ENCODE results near the gene HSPB8.
A peak's percentile ranks its signal among the peaks of the same experiment; 100 is the strongest.
"Not testable (repeated sequence)": the region's sequence is repeated elsewhere in the genome, so short reads cannot be mapped to it uniquely, and the experiment has no call there.

Gene HSPB8

GRCh38 chr12:119207063-119207560 lies 28.4 kb downstream of the HSPB8 start:
- DNase-seq, result no peak

GRCh38 chr12:119208626-119209061 lies 29.9 kb downstream of the HSPB8 start:
- DNase-seq, result peak; percentile 41

DNA sequence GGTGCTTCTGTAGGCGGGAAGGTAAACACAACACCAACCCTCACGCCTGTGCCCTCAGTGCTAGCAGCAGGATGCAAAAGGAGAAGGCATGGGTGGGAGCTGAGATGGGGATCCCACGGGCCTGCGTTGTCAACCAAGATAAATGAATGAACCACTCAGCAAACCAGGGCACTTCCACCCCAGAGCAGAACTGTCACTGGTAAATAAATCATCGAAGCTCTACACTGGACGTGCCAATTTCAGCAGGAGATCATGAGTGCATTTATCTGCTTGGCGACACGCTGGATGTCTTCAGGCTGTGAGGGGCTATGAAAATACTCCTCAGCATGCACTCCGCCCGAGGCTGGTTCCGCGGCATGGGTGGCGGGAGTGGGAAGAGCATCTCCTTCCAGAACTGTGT lies 33.2 kb downstream of the HSPB8 start:
- DNase-seq, result peak; percentile 40

- no peak for DNase-seq
Observed at GRCh38 chr12:119216084-119216483, 37.4 kb downstream of the HSPB8 start.

DNA sequence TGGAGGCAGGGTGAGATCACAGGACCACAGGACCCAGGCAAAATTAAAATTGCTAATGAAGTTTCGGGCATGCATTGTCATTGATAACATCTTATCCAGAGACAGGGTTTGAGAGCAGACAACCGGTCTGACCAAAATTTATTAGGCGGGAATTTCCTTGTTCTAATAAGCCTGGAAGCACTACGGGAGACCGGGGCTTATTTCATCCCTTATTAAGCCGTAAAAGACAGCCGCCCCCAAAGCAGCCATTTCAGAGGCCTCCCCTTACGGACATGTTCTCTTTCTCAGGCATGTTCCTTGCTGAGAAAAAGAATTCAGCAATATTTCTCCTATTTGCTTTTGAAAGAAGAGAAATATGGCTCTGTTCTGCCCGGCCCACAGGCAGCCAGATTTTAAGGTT lies 40.1 kb downstream of the HSPB8 start:
- DNase-seq, result not testable (repeated sequence)

DNA sequence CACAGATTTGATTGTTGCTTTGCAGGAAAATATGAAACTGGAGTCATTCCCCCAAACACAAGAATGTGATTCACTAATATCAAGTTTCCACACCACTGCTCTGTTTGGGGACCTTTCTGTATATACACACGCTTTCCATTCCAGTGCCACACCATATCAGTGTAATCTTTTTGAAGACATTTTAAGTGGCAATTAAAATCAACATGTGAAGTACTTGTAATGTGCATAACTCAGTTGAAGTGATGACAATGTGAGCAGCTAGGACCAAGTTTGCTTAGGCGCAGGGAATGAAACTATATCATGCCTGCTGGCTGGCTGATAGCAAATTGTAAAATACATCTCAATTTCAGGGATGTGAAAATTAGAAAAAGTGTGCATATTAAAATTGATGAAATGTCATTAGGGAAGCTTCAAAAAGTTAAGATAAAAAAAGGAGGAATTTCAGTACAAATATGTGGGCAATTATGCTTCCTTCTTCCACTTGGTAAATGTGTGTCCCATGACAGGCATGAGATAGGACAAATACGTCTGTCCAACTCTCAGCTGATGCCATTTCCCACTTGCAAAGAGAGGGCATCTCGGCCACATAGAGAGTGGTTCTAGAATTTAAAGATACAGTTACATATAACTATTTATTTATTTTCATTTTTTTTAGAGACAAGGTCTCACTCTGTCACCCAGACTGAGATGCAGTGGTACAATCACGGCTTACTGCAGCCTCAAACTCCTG lies 43.7 kb downstream of the HSPB8 start:
- DNase-seq, result peak; percentile 56

DNA sequence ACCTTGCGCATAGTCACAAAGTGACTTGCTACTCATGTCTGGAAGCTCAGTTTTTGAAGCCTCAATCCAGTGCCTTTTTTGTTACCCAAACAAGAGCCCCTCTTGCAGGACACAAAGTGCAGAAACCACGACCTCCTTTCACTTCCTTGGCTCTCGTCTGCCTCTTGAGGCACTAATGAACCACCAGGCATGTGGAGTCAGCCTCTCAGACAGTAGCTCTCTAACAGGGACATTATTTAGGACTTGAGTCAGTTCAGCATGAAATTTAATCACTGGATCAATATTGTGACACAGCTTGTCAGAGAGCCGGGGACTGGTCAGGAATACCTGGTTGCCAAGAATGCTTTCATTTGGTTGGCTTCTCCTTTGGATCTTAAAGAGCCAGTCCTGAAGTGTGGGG lies 46.7 kb downstream of the HSPB8 start:
- peak; percentile 54 for DNase-seq

DNA sequence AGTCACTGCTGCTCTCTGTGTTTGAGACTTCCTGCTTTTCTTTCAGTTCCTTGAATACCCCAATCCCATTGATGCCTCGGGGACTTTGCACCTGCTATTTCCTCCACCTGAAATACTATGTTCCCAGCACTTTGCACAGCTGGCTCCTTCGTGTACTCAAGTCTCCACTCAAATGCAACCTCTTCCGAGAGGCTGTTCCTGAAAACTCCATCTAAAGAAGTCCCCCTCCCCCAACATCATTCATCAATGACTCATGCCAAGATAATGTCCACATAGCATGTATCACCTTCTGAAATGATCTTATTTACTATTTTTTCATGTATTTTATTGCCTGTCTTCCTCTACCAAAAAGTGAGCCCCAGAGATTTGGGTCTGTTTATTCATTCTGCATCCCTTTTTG lies 48.6 kb downstream of the HSPB8 start:
- DNase-seq, result no peak

DNA sequence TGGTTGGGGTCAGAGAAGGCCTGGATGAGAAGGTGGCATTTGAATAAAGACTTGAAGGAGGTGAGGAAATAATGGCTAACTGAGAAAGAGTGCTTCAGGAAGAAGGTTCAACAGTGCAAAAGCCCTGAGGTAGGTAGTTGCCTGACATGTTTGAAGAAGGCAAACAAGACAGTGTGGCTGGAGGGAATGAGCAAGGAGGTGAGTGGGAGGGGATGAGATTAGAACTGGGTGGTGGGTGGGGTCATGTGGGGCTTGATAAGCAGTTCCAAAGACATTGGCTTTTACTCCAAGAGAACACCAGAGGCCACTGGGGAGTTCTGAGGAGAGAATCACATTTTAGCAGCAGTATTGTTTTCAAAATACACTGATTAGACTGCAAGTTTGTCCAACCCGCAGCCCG lies 50.5 kb downstream of the HSPB8 start:
- DNase-seq, result no peak

DNA sequence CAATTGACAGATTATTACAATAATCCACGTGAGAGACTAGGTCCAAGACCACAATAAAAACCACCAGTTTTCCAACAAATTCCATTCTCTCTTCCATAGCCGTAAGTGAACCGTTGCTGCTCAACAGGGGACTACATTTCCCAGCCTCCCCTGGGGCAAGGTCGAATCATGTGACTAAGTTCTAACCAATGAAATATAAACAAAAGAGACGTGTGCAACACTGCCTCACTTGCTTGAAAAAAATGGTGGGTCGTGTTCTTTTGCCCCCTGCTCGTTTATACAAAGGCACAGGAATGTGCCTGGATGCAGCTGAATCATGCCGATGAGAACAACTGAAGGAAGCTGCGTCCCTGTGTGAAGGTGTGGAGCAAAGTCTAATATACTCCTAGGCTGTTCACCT lies 51.1 kb downstream of the HSPB8 start:
- DNase-seq, result peak; percentile 61

GRCh38 chr12:119230807-119231206 lies 52.1 kb downstream of the HSPB8 start:
- DNase-seq, result no peak

DNA sequence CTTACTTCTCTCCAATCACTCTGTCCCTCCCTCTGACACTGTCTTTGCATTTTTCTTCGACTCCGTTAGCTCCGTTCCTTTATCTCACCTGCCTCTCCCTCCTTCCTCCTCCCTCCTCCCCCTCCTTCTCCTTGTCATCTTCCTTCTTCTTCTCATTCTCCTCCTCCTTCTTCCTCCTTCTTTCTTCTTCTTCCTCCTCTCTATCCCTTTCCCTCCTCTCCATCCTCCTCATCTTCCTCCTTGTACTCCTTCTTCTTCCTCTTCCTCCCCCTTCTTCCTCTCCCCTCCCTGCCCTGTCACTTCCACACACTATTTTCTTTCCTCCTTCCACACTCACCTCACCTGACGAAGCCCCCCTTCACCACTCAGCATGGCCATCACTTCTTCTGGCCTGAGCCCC lies 53.0 kb downstream of the HSPB8 start:
- no peak for DNase-seq

DNA sequence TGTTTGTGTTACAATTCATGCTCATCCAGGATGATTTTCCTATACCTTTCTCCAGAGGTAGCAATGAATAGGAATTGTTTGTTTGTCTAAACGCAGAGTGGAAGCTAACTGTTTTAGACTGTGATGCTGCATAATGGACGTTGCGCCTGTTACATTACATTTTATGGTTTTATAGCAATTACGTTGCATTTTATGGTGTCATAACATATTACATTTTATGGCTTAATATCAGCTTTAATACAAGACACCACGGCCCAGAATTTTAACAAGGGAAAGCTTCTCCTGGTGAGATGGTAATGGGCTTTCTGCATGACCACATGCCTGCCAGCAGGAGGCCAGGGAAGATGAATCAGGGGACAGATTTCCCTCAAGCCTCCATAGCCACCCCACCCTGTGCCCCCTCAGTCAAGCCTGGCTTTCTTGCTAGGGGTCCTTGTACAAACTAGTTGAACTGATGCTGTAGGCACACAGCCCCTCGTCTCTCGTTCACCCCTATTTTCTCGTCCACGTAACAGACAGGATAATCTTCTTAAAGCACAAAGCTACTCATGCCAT lies 56.5 kb downstream of the HSPB8 start:
- DNase-seq, result no peak

DNA sequence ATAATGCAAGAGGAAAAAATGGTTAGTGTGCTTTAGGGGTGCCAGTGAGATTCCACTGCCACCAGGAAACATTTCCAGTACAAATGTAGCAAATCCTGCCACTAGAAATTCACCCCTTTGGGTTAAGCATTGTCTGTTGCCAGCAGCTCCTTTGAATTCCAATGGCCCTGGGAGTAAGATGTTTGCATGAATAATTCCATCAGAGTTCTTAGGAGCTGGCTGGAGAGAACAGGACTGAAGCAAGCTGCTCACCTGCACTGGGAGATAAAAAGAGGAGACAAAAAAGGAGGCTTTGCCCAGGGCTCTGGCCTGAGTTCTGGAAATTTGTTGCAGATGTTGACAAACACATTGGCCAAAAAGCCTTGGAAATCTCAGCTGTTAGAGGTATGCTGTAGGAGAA lies 57.6 kb downstream of the HSPB8 start:
- DNase-seq, result no peak

- DNase-seq, result peak; percentile 27
Observed at GRCh38 chr12:119239040-119239439, 60.3 kb downstream of the HSPB8 start.

- DNase-seq, result no peak
Observed at GRCh38 chr12:119241049-119241448, 62.3 kb downstream of the HSPB8 start.

DNA sequence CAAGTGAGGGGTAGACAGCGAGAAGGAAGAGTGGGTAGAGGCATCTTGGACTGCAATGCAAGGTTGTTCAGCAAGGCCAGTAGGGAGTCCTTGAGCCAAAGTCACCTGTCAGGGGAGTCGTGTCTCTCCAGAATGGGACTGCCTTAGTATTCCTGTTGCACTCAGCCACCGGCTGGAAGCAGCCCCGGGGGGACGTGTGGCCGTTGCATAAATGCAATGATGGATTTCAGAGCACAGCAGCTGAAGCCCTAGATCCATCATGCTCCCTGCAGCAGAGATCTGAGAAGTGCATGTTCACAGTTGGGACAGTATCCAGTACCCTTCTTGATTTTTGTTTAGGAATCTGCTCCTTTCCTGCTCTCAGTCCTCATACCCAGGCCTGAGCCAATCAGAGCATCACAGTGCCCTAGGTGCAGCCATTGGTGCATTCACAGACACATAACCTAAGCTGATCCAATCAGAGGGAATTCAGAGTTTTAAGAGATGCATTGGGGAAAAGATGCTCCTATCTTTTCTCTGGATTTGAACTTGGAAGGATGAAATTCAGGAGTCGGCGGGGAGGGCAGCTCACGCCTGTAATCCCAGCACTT lies 62.9 kb downstream of the HSPB8 start:
- DNase-seq, result peak; percentile 23

Data from retina (tissue), 1 donor.